ENCODE data around the gene WNT6.
A peak's percentile ranks its signal among the peaks of the same experiment; 100 is the strongest.
"Not testable (repeated sequence)": the region's sequence is repeated elsewhere in the genome, so short reads cannot be mapped to it uniquely, and the experiment has no call there.

WNT6 gene

GRCh38 chr2:218830526-218831306 is 28.9 kb upstream of the WNT6 start:
- no peak for DNase-seq (ENCODE audit: low spot score)

- DNase-seq (ENCODE audit: low spot score), result no peak
Measured at GRCh38 chr2:218831378-218831990, 28.1 kb upstream of the WNT6 start, which contains the start of gene PRKAG3. Gene PRKAG3, minus strand, starts transcription at chr2:218831803.

- no peak for DNase-seq (ENCODE audit: low spot score)
Measured at GRCh38 chr2:218832081-218832480, 27.5 kb upstream of the WNT6 start.

- no peak for DNase-seq (ENCODE audit: low spot score)
Measured at GRCh38 chr2:218832520-218832919, 27.1 kb upstream of the WNT6 start.

- no peak for DNase-seq (ENCODE audit: low spot score)
Measured at GRCh38 chr2:218833023-218833609, 26.5 kb upstream of the WNT6 start.

- DNase-seq (ENCODE audit: low spot score), result no peak
Measured at GRCh38 chr2:218834685-218835084, 24.9 kb upstream of the WNT6 start.

- DNase-seq (ENCODE audit: low spot score), result no peak
Measured at GRCh38 chr2:218837495-218837894, 22.1 kb upstream of the WNT6 start.

- no peak for DNase-seq (ENCODE audit: low spot score)
Measured at GRCh38 chr2:218839430-218839829, 20.2 kb upstream of the WNT6 start.

GRCh38 chr2:218839888-218840287 is 19.7 kb upstream of the WNT6 start:
- DNase-seq (ENCODE audit: low spot score), result no peak

- DNase-seq (ENCODE audit: low spot score), result not testable (repeated sequence)
Measured at GRCh38 chr2:218844334-218844733, 15.3 kb upstream of the WNT6 start.

GRCh38 chr2:218846963-218847362 is 12.6 kb upstream of the WNT6 start:
- not testable (repeated sequence) for DNase-seq (ENCODE audit: low spot score)

- DNase-seq (ENCODE audit: low spot score), result no peak
Measured at GRCh38 chr2:218849721-218850120, 9.9 kb upstream of the WNT6 start.

GRCh38 chr2:218850796-218851195 is 8.8 kb upstream of the WNT6 start:
- DNase-seq (ENCODE audit: low spot score), result no peak

- DNase-seq (ENCODE audit: low spot score), result no peak
Measured at GRCh38 chr2:218851286-218851685, 8.3 kb upstream of the WNT6 start.

- peak; percentile 80 for DNase-seq (ENCODE audit: low spot score)
Measured at GRCh38 chr2:218852911-218853667, 6.5 kb upstream of the WNT6 start.

GRCh38 chr2:218853766-218854165 is 5.8 kb upstream of the WNT6 start:
- DNase-seq (ENCODE audit: low spot score), result no peak

GRCh38 chr2:218854860-218855259 is 4.7 kb upstream of the WNT6 start:
- no peak for DNase-seq (ENCODE audit: low spot score)

- no peak for DNase-seq (ENCODE audit: low spot score)
Measured at GRCh38 chr2:218855305-218856166, 4.1 kb upstream of the WNT6 start.

GRCh38 chr2:218856167-218856895 is 3.3 kb upstream of the WNT6 start:
- no peak for DNase-seq (ENCODE audit: low spot score)

- no peak for DNase-seq (ENCODE audit: low spot score)
Measured at GRCh38 chr2:218856896-218857243, 2.7 kb upstream of the WNT6 start.
